ENCODE measurements around the gene TFF1.

TFF1 gene

GRCh38 chr21:42361286-42361685 is 5.0 kb downstream of the TFF1 start:
- TF ChIP-seq CTCF (IDR thresholded peaks at IDR 0.05; ENCODE audit: extremely low read depth, missing control alignments), result no peak
- DNase-seq (ENCODE audit: low spot score), result no peak

GRCh38 chr21:42360317-42360716 is 6.0 kb downstream of the TFF1 start:
- DNase-seq (ENCODE audit: low spot score), result no peak
- TF ChIP-seq CTCF (IDR thresholded peaks at IDR 0.05; ENCODE audit: extremely low read depth, missing control alignments), result no peak

- no peak for DNase-seq (ENCODE audit: low spot score)
Measured at GRCh38 chr21:42358937-42359336, 7.4 kb downstream of the TFF1 start.

GRCh38 chr21:42358261-42358660 is 8.1 kb downstream of the TFF1 start:
- DNase-seq (ENCODE audit: low spot score), result no peak
- no peak for TF ChIP-seq CTCF (IDR thresholded peaks at IDR 0.05; ENCODE audit: extremely low read depth, missing control alignments)

More at GRCh38 chr21:42358937-42359336, 7.4 kb downstream of the TFF1 start:
- no peak for TF ChIP-seq CTCF (IDR thresholded peaks at IDR 0.05; ENCODE audit: extremely low read depth, missing control alignments)

GRCh38 chr21:42357307-42357706 is 9.0 kb downstream of the TFF1 start:
- DNase-seq (ENCODE audit: low spot score), result no peak
- TF ChIP-seq CTCF (IDR thresholded peaks at IDR 0.05; ENCODE audit: extremely low read depth, missing control alignments), result no peak

- TF ChIP-seq CTCF (IDR thresholded peaks at IDR 0.05; ENCODE audit: extremely low read depth, missing control alignments), result no peak
- DNase-seq (ENCODE audit: low spot score), result no peak
Measured at GRCh38 chr21:42356650-42357049, 9.7 kb downstream of the TFF1 start.

GRCh38 chr21:42356046-42356445 is 10.3 kb downstream of the TFF1 start:
- no peak for DNase-seq (ENCODE audit: low spot score)
- TF ChIP-seq CTCF (IDR thresholded peaks at IDR 0.05; ENCODE audit: extremely low read depth, missing control alignments), result no peak
